Activated CD8-positive, alpha-beta memory T cell treated with anti-CD3 and anti-CD28 coated beads, Interleukin-2, amount 10 ng/mL, durations not matched to agents 7 days and 5 days (primary cell): ENCODE measurements around the gene GDI2. TPM values are rescaled to one million over a fixed set of nuclear protein-coding genes. Genes with fewer than 3 reads are reported as not detected.

Source experiments
- ATAC-seq: fragments of 150-1000 bp; cut with Tn5 transposase; one replicate; pipeline ENCODE4 v1.10.0; 2021; ENCODE audit warnings: moderate library complexity
- CTCF ChIA-PET: fragments of 350-600 bp; sonication (Branson Sonifier 250); formaldehyde crosslinking; loops from one replicate; lab custom pipeline; 2021; ENCODE audit warnings: antibody characterized with exemption; lab: Charles Lee
- DNase-seq: peaks from one replicate; pipeline ENCODE4 v3.0.0-alpha.2; 2020
- H3K27ac Mint-ChIP-seq: one replicate; pipeline ENCODE4 v1.8.0; 2021; ENCODE audit warnings: mild to moderate bottlenecking, mixed read lengths
- H3K27me3 Mint-ChIP-seq: one replicate; pipeline ENCODE4 v1.8.0; 2021; ENCODE audit warnings: mixed read lengths
- H3K36me3 Mint-ChIP-seq: one replicate; pipeline ENCODE4 v1.8.0; 2021; ENCODE audit warnings: mild to moderate bottlenecking, mixed read lengths
- H3K4me1 Mint-ChIP-seq: one replicate; pipeline ENCODE4 v1.8.0; 2021; ENCODE audit warnings: mixed read lengths
- H3K4me3 Mint-ChIP-seq: one replicate; pipeline ENCODE4 v1.8.0; 2021; ENCODE audit warnings: mild to moderate bottlenecking, moderate library complexity, mixed read lengths
- H3K9me3 Mint-ChIP-seq: one replicate; pipeline ENCODE4 v1.8.0; 2022; ENCODE audit warnings: low read depth, mixed read lengths
- total RNA-seq, 2 experiments: library from RNA; stranded (reverse); gene quantifications; one replicate each; pipeline ENCODE4 v1.2.3, GENCODE V29; 2021

The GDI2 gene
- total RNA-seq, 2 experiments from 2014 or later, result 196 to 263 TPM

- DNase-seq (no peak), ATAC-seq (no peak)
- no peaks in the 10 kb centered on the region for H3K9me3 Mint-ChIP-seq
- CTCF ChIA-PET, result interaction anchor here (0.8 to 1.6 kb wide), 4 partner anchors 9 to 137 kb away, joined by 3 read pairs; no protein-coding TSS in a partner anchor
- no peak overlapping the region for H3K4me3 Mint-ChIP-seq
- peaks cover 62% of the 10 kb centered on the region for H3K36me3 Mint-ChIP-seq
- peaks cover 21% of the 10 kb centered on the region for H3K4me1 Mint-ChIP-seq
- no peak overlapping the region for H3K27ac Mint-ChIP-seq
- no peaks in the 10 kb centered on the region for H3K27me3 Mint-ChIP-seq
These were observed 47.0 kb downstream of the GDI2 start for GRCh38 chr10:5766189-5766588.

GRCh38 chr10:5765617-5766016 lies 47.6 kb downstream of the GDI2 start:
- Mint-ChIP-seq H3K27ac (no peak overlapping the region), H3K4me3 (no peak overlapping the region), H3K27me3 (no peaks in the 10 kb centered on the region), H3K4me1 (peaks cover 21% of the 10 kb centered on the region), H3K9me3 (no peaks in the 10 kb centered on the region), H3K36me3 (peaks cover 65% of the 10 kb centered on the region)
- CTCF ChIA-PET, result interaction anchor here (1.6 kb wide), 1 partner anchor 14 kb away, joined by 3 read pairs; no protein-coding TSS in a partner anchor
- ATAC-seq (no peak), DNase-seq (no peak)

DNA sequence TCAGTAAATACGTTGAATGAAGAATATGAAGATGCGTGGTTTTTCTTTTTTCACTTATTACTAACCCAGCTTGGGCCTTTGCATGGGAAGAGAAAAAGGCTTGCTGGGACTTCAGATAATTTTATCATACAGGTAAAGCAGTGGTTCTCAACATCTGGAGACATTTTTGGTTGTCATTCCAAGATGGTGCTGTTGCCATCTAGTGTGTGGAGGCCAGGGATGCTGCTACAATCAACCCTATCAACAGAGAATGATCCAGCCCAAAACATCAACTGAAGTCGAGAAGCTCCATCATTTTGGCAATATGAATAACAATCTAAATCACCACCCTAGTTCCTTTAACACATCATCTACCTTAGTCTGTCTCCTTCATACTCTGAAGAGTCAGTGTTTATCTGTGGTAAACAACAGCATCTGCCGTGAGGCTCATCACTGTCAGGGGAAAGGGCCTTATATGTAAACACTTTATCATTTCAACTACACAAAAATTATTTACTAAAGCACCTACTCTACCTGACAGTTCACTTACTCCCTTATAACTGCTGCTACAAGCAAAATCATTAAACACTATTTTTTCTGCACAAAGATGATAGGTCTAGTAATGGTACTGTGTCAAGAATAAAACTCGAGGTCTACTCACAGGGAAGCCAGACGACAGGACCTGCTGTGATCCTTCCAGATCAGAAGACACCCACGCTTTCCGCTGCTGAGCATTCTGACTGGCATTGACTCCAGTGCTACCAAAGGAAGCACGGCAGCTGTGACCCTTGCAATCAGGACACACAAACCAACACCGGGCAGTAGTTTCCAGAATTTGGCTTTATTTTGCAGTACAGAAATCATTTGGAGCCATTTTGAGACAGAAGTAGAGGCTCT lies 48.6 kb downstream of the GDI2 start:
- H3K36me3 Mint-ChIP-seq, result peaks cover 66% of the 10 kb centered on the region
- peaks cover 21% of the 10 kb centered on the region for H3K4me1 Mint-ChIP-seq
- peak; percentile 12 for ATAC-seq
- CTCF ChIA-PET, result interaction anchor here (1.6 kb wide), 1 partner anchor 13 kb away, joined by 3 read pairs; no protein-coding TSS in a partner anchor
- no peaks in the 10 kb centered on the region for H3K27me3 Mint-ChIP-seq
- H3K4me3 Mint-ChIP-seq, result no peak overlapping the region
- H3K27ac Mint-ChIP-seq, result peak overlapping the region; percentile 34
- DNase-seq, result no peak
- no peaks in the 10 kb centered on the region for H3K9me3 Mint-ChIP-seq

GRCh38 chr10:5762531-5762930 lies 50.7 kb downstream of the GDI2 start:
- no peaks in the 10 kb centered on the region for H3K9me3 Mint-ChIP-seq
- H3K4me1 Mint-ChIP-seq, result peaks cover 19% of the 10 kb centered on the region
- no peak overlapping the region for H3K4me3 Mint-ChIP-seq
- ATAC-seq (no peak), DNase-seq (no peak)
- CTCF ChIA-PET, result interaction anchor here (1.4 kb wide), 1 partner anchor 27 kb away, joined by 4 read pairs; no protein-coding TSS in a partner anchor
- H3K27ac Mint-ChIP-seq, result no peak overlapping the region
- peaks cover 60% of the 10 kb centered on the region for H3K36me3 Mint-ChIP-seq
- no peaks in the 10 kb centered on the region for H3K27me3 Mint-ChIP-seq

DNA sequence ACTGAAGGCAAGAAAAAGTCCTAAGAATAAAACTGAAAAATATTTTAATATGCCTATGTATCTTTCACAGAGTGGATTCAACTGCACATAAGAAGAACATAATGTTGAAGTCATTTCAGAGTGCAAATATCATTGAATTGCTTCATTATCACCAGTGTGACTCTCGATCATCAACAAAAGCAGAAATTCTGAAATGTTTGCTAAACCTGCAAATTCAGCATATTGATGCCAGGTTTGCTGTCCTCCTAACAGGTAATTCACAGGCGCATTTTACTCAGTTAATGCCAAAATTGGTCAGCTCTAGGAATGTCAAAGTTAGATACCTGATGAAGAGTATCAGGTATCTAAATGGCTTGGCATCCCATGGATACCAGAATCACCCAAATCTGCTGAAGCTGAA lies 52.0 kb downstream of the GDI2 start:
- no peak for ATAC-seq
- H3K36me3 Mint-ChIP-seq, result peaks cover 60% of the 10 kb centered on the region
- no peak overlapping the region for H3K4me3 Mint-ChIP-seq
- H3K4me1 Mint-ChIP-seq, result peaks cover 16% of the 10 kb centered on the region
- H3K27ac Mint-ChIP-seq, result no peak overlapping the region
- no peak for DNase-seq
- H3K9me3 Mint-ChIP-seq, result no peaks in the 10 kb centered on the region
- H3K27me3 Mint-ChIP-seq, result no peaks in the 10 kb centered on the region
- CTCF ChIA-PET, result interaction anchor here (1.4 kb wide), 1 partner anchor 26 kb away, joined by 4 read pairs; no protein-coding TSS in a partner anchor

GRCh38 chr10:5760515-5760914 lies 52.7 kb downstream of the GDI2 start:
- CTCF ChIA-PET, result no interaction called here
- no peak for ATAC-seq
- no peak overlapping the region for H3K27ac Mint-ChIP-seq
- H3K9me3 Mint-ChIP-seq, result no peaks in the 10 kb centered on the region
- no peaks in the 10 kb centered on the region for H3K27me3 Mint-ChIP-seq
- no peak overlapping the region for H3K4me3 Mint-ChIP-seq
- H3K36me3 Mint-ChIP-seq, result peaks cover 54% of the 10 kb centered on the region
- DNase-seq, result no peak
- peaks cover 10% of the 10 kb centered on the region for H3K4me1 Mint-ChIP-seq

- Mint-ChIP-seq H3K9me3 (no peaks in the 10 kb centered on the region), H3K27ac (peak overlapping the region; percentile 58), H3K27me3 (no peaks in the 10 kb centered on the region), H3K36me3 (peaks cover 40% of the 10 kb centered on the region), H3K4me1 (peaks cover 2% of the 10 kb centered on the region), H3K4me3 (no peak overlapping the region)
- no peak for DNase-seq
- CTCF ChIA-PET, result no interaction called here
- ATAC-seq, result no peak
These were observed 54.3 kb downstream of the GDI2 start for GRCh38 chr10:5758927-5759326.

DNA sequence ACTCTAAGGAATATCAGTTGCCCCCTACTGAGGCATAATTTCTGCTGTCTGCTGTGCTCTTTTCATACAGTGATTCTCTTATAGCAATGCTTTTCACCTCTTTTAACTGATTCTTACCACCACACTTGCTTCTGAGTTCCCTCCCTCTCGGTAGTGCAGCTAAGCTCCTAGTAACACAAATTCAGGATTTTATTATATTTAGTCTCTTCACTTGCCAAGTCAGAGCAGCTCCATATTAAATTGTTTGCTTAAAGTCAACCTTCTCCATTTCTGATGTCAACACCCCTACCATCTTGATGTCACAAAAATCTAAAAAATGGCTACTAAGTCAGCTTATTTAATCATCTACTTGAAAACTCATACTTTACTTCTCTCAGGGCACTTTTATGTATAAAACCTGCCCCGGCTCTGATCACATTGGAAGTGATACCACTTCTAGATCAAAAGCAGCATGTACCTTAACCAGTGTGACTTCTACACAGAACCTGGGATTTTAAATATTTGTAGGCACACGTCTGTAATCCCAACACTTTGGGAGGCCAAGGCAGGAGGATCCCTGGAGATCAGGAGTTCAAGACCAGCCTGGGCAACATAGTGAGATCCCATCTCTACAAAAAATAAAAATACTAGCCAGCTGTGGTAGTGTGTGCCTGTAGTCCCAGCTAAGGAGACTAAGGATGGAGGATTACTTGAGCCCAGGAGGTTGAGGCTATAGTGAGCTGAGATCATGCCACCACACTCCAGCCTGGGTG lies 55.3 kb downstream of the GDI2 start:
- H3K27ac Mint-ChIP-seq, result peak overlapping the region; percentile 57
- no peaks in the 10 kb centered on the region for H3K27me3 Mint-ChIP-seq
- CTCF ChIA-PET, result interaction anchor here (1.4 kb wide), 1 partner anchor 9 kb away, joined by 3 read pairs; no protein-coding TSS in a partner anchor
- H3K4me1 Mint-ChIP-seq, result peaks cover 2% of the 10 kb centered on the region
- no peak for ATAC-seq
- no peaks in the 10 kb centered on the region for H3K9me3 Mint-ChIP-seq
- peaks cover 47% of the 10 kb centered on the region for H3K36me3 Mint-ChIP-seq
- no peak overlapping the region for H3K4me3 Mint-ChIP-seq
- DNase-seq, result no peak

- Mint-ChIP-seq H3K36me3 (peaks cover 38% of the 10 kb centered on the region), H3K27ac (no peak overlapping the region), H3K27me3 (no peaks in the 10 kb centered on the region), H3K9me3 (no peaks in the 10 kb centered on the region), H3K4me3 (no peak overlapping the region), H3K4me1 (peaks cover 2% of the 10 kb centered on the region)
- CTCF ChIA-PET, result no interaction called here
- ATAC-seq (no peak), DNase-seq (no peak)
These were observed 60.8 kb downstream of the GDI2 start for GRCh38 chr10:5752301-5752871.

GRCh38 chr10:5751601-5752253 lies 61.5 kb downstream of the GDI2 start:
- H3K4me1 Mint-ChIP-seq, result peaks cover 7% of the 10 kb centered on the region
- no peak overlapping the region for H3K27ac Mint-ChIP-seq
- CTCF ChIA-PET, result interaction anchor here (0.6 to 1.2 kb wide), 2 partner anchors 13 to 27 kb away, joined by 3 read pairs; no protein-coding TSS in a partner anchor
- ATAC-seq (no peak), DNase-seq (no peak)
- no peaks in the 10 kb centered on the region for H3K9me3 Mint-ChIP-seq
- no peaks in the 10 kb centered on the region for H3K27me3 Mint-ChIP-seq
- H3K36me3 Mint-ChIP-seq, result peaks cover 36% of the 10 kb centered on the region
- H3K4me3 Mint-ChIP-seq, result no peak overlapping the region

DNA sequence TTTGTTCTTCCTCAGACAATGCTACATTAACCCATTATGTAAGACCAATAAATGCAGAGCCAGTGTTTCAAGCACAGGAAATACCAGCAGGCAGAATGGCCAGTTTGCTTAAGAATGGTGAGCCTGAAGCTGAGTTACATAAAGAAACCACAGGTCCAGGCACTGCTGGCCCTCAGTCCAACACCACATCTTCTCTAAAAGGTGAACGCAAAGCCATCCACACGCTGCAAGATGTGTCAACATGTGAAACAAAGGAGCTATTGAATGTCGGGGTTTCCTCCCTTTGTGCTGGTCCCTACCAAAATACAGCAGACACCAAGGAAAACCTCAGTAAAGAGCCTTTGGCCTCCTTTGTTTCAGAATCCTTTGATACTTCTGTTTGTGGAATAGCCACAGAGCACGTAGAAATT lies 64.8 kb downstream of the GDI2 start:
- ATAC-seq, result no peak
- Mint-ChIP-seq H3K27me3 (no peaks in the 10 kb centered on the region), H3K27ac (no peak overlapping the region), H3K36me3 (peaks cover 45% of the 10 kb centered on the region), H3K9me3 (no peaks in the 10 kb centered on the region), H3K4me1 (peaks cover 4% of the 10 kb centered on the region), H3K4me3 (no peak overlapping the region)
- CTCF ChIA-PET, result no interaction called here
- no peak for DNase-seq

DNA sequence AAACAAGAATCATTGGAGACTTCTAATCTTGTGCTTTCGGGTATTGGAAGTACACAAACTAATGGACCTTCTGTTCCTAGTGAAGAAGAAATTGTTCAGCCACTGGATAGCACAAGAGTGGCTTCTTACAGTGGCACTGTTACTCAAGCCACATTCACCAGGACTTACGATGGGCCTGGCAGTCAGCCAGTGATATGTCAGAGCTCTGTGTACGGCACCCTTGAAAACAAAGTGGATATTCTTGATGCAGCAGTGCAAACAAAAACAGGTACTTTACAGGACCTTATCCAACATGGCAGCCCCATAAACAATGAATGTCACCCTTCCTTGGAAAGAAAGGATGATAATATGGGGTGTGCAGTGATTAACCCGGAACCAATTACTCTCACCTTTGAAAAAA lies 67.0 kb downstream of the GDI2 start:
- peak overlapping the region; percentile 21 for H3K27ac Mint-ChIP-seq
- H3K4me1 Mint-ChIP-seq, result peaks cover 4% of the 10 kb centered on the region
- CTCF ChIA-PET, result no interaction called here
- no peak overlapping the region for H3K4me3 Mint-ChIP-seq
- H3K9me3 Mint-ChIP-seq, result no peaks in the 10 kb centered on the region
- H3K27me3 Mint-ChIP-seq, result no peaks in the 10 kb centered on the region
- peaks cover 51% of the 10 kb centered on the region for H3K36me3 Mint-ChIP-seq
- ATAC-seq, result no peak
- no peak for DNase-seq

GRCh38 chr10:5744849-5745248 lies 68.4 kb downstream of the GDI2 start:
- H3K27ac Mint-ChIP-seq, result no peak overlapping the region
- H3K4me1 Mint-ChIP-seq, result peaks cover 6% of the 10 kb centered on the region
- H3K27me3 Mint-ChIP-seq, result no peaks in the 10 kb centered on the region
- H3K36me3 Mint-ChIP-seq, result peaks cover 51% of the 10 kb centered on the region
- no peak for DNase-seq
- CTCF ChIA-PET, result no interaction called here
- H3K4me3 Mint-ChIP-seq, result no peak overlapping the region
- ATAC-seq, result no peak
- no peaks in the 10 kb centered on the region for H3K9me3 Mint-ChIP-seq
